GM19099 (cell line): Measurements from ENCODE around the gene WNT3A.

ENCODE experiments used
- POLR2A ChIP-seq: IDR thresholded peaks from 3 replicates; pipeline ENCODE4 v1.6.1; 2011; ENCODE audit warnings: low read depth; ENCODE audit not compliant: insufficient read length; ENCODE audit errors: extremely low read depth

The WNT3A gene

GRCh38 chr1:228022571-228023293 lies 15.9 kb downstream of the WNT3A start:
- TF ChIP-seq POLR2A = no peak

- no peak for TF ChIP-seq POLR2A
These were observed 16.5 kb downstream of the WNT3A start for GRCh38 chr1:228023294-228023639.

GRCh38 chr1:228029281-228029680 lies 22.5 kb downstream of the WNT3A start:
- no peak for TF ChIP-seq POLR2A

DNA sequence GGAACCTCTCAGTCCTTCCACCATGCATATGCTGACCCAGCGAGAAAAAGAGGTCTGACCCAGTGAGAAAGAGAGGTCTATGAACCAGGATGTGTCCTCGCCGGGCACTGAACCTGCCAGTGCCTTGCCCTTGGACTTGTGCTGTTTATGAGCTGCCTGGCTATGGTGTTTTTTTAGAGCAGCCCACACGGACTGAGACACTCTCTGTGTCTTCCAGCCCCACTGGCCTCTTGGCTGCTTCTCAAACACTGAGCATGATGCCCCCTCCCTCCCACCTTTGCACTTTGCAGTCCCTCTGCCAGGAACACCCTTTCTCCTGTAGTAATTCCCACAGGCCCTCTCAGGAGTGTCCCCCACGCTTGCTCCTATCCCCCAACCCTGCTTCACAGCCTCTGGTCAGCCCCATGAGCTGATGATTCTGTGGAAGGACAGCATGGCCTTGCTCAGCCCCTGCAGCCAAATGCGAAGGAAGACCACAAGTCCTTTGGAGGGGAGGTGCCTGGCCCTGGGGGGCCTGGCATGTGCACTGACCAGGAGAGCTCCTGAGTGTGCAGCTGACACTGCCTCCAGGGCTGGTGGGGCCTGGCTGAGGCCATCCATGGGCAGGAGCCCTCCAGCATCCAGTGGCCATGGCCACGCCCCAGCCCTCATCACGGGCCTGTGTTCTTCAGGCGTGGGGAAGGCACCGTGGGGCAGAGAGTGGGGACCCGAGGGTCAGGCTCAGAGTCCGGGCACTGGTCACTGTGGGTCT lies 23.8 kb downstream of the WNT3A start:
- no peak for TF ChIP-seq POLR2A

- TF ChIP-seq POLR2A = no peak
These were observed 24.6 kb downstream of the WNT3A start for GRCh38 chr1:228031276-228031995.

- TF ChIP-seq POLR2A = no peak
These were observed 25.2 kb downstream of the WNT3A start for GRCh38 chr1:228032041-228032440.

GRCh38 chr1:228033376-228033775 lies 26.6 kb downstream of the WNT3A start:
- TF ChIP-seq POLR2A = no peak

DNA sequence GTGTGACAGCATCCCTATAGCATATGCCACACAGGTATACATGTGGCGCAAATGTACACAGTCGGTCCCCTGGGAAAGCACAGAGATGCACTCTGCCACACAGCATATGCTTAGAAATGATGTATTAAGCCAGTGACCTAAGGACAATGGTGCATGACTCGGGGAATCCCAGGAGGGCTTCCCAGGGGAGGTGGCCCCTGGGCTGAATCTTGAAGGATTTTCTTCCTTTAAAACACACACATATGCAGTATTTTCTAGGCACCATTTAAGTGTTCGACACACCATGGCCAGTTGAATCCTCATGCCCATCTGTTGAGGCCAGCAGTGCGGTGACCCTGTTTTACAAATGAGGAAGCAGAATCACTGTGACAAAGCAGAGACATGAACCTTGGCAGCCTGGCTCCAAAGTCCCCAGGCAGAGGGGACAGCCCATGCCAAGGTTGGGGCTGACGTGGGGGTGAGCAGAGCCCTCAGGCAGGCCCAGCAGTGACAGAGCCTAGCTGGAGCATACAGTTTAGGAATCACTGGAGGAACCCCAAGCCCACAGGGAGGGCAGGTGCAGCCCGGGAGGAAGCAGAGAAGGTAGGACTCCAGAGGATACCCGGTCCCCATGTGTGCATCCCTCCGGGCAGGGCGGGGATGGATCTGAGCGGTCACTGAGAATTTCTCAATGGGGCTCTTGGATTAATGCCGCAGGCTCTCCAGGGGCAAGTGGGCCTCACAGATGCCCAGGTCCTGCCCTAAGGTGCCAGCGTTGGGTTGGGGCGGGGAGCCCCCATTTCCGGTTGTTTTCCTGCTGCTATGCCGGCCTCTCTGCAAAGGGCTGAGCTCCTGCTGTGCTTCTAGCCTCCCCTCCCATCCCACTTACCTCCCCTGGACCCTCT lies 28.4 kb downstream of the WNT3A start:
- no peak for TF ChIP-seq POLR2A

GRCh38 chr1:228035844-228036243 lies 29.0 kb downstream of the WNT3A start:
- TF ChIP-seq POLR2A = no peak

DNA sequence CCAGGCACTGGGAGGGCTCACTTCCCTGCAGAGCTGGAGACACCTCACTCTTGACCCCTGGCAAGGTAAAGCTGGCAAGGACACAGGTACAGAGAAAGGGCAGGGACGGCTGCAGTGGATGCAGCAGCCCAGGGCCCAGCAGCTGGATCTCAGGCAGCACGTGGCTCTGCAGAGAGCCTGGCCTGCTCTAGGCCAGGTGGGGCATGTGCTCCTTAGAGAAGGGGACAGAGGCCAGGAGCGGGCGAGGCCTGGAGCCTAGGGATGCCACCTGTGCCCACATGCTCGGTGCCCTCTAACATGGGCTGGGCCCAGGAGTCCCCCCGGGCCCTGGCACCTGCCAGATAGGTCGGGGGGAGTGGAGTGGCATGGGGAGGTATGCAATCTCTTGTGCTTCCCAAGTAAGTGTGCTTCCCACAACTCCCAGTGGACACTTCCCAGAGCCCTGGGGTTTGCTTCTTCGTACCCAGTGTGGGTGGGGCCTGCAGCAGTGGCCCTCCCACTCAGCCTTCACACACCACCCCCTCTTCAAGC lies 30.0 kb downstream of the WNT3A start:
- TF ChIP-seq POLR2A = no peak

DNA sequence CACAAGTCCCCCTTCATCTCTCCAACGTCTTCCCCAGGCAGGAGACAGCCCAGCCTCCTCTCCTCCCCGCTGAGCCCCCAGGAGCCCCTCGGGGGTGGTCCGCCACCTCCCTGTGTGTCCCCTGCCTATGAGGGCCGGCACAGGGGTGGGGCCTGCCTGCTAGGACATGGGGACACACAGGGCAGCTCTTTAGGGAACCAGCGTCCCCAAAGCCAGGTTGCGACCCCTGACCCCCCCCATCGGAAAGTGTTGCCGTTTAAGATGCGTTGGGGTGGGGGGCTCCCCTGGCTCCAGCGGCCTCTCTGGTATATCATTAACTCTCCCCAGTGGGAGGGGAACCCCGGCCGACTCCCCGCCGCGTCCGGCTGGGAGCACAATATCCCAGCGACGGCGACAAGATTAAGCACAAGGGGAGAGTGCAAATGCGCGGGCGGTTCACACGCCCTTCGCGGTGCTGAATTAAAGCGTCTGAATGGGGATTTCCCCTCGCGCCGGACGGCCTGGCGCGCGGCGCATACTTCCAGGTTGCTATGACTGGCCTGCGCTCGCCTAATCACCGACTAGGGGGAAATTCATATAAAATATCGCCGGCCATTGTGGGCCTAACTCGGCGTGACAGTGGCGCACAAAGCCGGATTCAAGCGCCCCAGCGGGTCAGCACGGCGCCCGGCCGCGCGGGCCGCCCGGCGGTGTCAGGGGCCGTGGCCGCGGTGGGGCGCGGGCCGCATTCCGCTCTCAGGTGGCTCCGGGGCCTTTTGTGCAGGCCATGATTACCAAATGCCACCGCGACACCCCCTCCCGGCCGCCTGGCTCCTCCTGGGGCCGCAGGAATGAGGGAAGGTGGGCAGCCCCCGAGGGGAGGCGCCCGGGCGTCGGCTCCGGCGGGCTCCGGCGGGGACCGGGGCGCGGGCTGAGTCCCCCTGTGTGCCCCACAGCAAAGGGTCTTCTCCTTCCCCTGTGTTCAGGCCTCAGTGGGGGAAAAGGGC lies 30.9 kb downstream of the WNT3A start:
- no peak for TF ChIP-seq POLR2A

DNA sequence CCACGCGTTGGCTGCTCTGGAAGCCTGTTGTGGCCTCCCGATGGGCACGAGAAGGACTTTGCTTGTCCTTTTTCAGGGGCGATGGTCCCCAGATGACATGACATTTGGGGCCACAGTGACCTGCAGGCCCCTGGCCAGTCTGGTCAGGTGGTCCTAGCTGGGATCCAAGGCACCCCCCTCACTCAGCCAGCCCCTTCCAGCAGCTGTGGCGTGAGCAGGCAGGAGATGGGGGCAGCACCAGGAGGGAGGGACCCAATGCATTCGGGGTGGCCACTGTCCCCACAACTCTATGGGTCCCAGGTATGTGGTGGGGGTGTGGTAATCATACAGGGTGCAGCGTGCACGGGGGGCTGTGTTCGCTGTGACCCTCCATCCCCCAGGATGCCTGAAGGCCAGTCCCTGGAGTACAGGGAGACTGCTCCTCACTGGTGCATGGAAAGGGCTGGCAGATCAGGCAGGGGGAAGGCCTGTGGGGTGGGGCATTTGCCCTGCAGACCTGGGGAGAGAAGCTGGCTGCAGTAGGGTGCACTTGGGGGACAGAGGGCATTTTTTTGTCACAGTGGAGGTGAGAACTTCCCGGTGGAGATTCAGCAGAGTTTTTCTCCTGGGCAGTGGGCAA lies 31.7 kb downstream of the WNT3A start:
- TF ChIP-seq POLR2A = no peak
